ENCODE results near the gene VSTM1.
"Not testable (repeated sequence)": the region's sequence is repeated elsewhere in the genome, so short reads cannot be mapped to it uniquely, and the experiment has no call there.

The VSTM1 gene

GRCh38 chr19:54099190-54099902 lies 35.6 kb upstream of the VSTM1 start:
- no peak overlapping the region for H3K4me2 ChIP-seq (ENCODE audit: insufficient read depth, low read length)
- TF ChIP-seq EZH2 (IDR thresholded peaks at IDR 0.05; ENCODE audit: borderline replicate concordance, low read depth, low read length, severe bottlenecking) (no peak), CTCF (IDR thresholded peaks at IDR 0.05; ENCODE audit: borderline replicate concordance, extremely low read depth, low read length, poor library complexity, severe bottlenecking) (no peak)
- ATAC-seq (ENCODE audit: insufficient read depth, low read depth), result no peak

GRCh38 chr19:54096617-54097106 lies 33.0 kb upstream of the VSTM1 start:
- no peak overlapping the region for H3K4me3 ChIP-seq (ENCODE audit: low read depth in 1 of 2, low read length in 2 of 2)
- H3K79me2 ChIP-seq (ENCODE audit: insufficient read depth, low read length), result no peaks in the 10 kb centered on the region
- no peak for DNase-seq
- TF ChIP-seq EZH2 (IDR thresholded peaks at IDR 0.05; ENCODE audit: borderline replicate concordance, low read depth, low read length, severe bottlenecking) (no peak), CTCF (IDR thresholded peaks at IDR 0.05; ENCODE audit: borderline replicate concordance, extremely low read depth, low read length, poor library complexity, severe bottlenecking) (no peak)
- no peaks in the 10 kb centered on the region for H3K9me3 ChIP-seq (ENCODE audit: insufficient read depth, low read length, severe bottlenecking)
- H4K20me1 ChIP-seq (ENCODE audit: insufficient read depth, low read length), result no peaks in the 10 kb centered on the region
- no peak for ATAC-seq (ENCODE audit: insufficient read depth, low read depth)
- H3K36me3 ChIP-seq (ENCODE audit: insufficient read depth, low read length), result no peaks in the 10 kb centered on the region
- H3K9ac ChIP-seq (ENCODE audit: low read depth, low read length), result no peak overlapping the region
- no peak overlapping the region for H3K4me2 ChIP-seq (ENCODE audit: insufficient read depth, low read length)
- H3K27ac ChIP-seq (ENCODE audit: low read length), result no peak overlapping the region
- no peaks in the 10 kb centered on the region for H3K27me3 ChIP-seq (ENCODE audit: insufficient read depth, low read length, poor library complexity)
- H2AFZ ChIP-seq (ENCODE audit: low read depth, low read length), result no peak overlapping the region
- H3K4me1 ChIP-seq (ENCODE audit: insufficient read depth, low read length), result no peaks in the 10 kb centered on the region

More at GRCh38 chr19:54099190-54099902, 35.6 kb upstream of the VSTM1 start:
- Histone ChIP-seq H2AFZ (ENCODE audit: low read depth, low read length) (no peak overlapping the region), H3K36me3 (ENCODE audit: insufficient read depth, low read length) (peaks cover 4% of the 10 kb centered on the region; the same call in 1 of the 2 replicates), H3K9me3 (ENCODE audit: insufficient read depth, low read length, severe bottlenecking) (no peaks in the 10 kb centered on the region), H3K27me3 (ENCODE audit: insufficient read depth, low read length, poor library complexity) (no peaks in the 10 kb centered on the region), H3K27ac (ENCODE audit: low read length) (no peak overlapping the region), H4K20me1 (ENCODE audit: insufficient read depth, low read length) (no peaks in the 10 kb centered on the region), H3K9ac (ENCODE audit: low read depth, low read length) (no peak overlapping the region), H3K4me1 (ENCODE audit: insufficient read depth, low read length) (peaks cover 18% of the 10 kb centered on the region), H3K4me3 (ENCODE audit: low read depth in 1 of 2, low read length in 2 of 2) (no peak overlapping the region), H3K79me2 (ENCODE audit: insufficient read depth, low read length) (peaks cover 17% of the 10 kb centered on the region)
- no peak for DNase-seq

- H3K4me1 ChIP-seq (ENCODE audit: insufficient read depth, low read length); H3K9ac ChIP-seq (ENCODE audit: low read depth, low read length); H4K20me1 ChIP-seq (ENCODE audit: insufficient read depth, low read length); H3K4me2 ChIP-seq (ENCODE audit: insufficient read depth, low read length); ATAC-seq (ENCODE audit: insufficient read depth, low read depth); H3K36me3 ChIP-seq (ENCODE audit: insufficient read depth, low read length); H2AFZ ChIP-seq (ENCODE audit: low read depth, low read length); H3K27ac ChIP-seq (ENCODE audit: low read length); H3K27me3 ChIP-seq (ENCODE audit: insufficient read depth, low read length, poor library complexity); H3K79me2 ChIP-seq (ENCODE audit: insufficient read depth, low read length); DNase-seq; H3K4me3 ChIP-seq (ENCODE audit: low read depth in 1 of 2, low read length in 2 of 2); H3K9me3 ChIP-seq (ENCODE audit: insufficient read depth, low read length, severe bottlenecking): not testable (repeated sequence)
These were observed 32.3 kb upstream of the VSTM1 start for GRCh38 chr19:54095859-54096616.

Measured in DND-41 (cell line).